GM19397 (cell line): Measurements from ENCODE around the gene TCOF1.

Source experiments
- ATAC-seq: cut with Tn5 transposase; IDR thresholded peaks from one replicate; pipeline ENCODE4 v1.9.1; 2021; ENCODE audit warnings: mild to moderate bottlenecking, moderate library complexity; ENCODE audit not compliant: unreplicated experiment

Gene TCOF1

DNA sequence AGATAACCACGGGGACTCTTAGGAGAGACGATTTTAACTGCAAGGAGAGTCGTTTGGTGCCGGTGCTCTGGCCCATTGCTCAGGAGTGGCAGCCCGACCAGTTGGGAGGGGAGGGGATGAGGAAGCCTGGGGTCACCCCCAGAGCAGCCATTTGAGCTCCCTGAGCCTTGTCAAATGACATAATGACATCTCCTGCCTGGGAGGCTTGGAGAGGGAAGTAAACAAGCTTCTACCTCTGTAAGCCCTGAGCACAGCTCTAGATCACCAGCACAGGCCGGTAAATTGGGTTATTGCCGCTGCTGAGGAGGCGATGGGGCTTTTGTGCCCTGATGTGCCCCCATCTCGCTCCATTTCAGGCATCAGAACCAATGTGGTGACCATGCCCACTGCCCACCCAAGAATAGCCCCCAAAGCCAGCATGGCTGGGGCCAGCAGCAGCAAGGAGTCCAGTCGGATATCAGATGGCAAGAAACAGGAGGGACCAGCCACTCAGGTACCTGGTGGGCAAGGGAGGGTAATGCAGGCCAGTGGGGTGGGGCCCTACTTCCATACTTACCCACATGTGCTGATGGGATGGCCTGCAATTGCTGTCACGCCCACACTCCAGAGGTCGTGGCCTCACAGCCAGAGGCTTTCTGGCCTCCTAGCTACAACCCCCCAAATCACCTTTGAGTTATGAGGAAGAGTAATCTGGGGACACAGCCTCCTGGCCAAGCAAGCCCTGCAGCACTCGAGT lies 32.2 kb downstream of the TCOF1 start:
- ATAC-seq, result no peak

- no peak for ATAC-seq
Measured at GRCh38 chr5:150391064-150391834, 33.8 kb downstream of the TCOF1 start.

DNA sequence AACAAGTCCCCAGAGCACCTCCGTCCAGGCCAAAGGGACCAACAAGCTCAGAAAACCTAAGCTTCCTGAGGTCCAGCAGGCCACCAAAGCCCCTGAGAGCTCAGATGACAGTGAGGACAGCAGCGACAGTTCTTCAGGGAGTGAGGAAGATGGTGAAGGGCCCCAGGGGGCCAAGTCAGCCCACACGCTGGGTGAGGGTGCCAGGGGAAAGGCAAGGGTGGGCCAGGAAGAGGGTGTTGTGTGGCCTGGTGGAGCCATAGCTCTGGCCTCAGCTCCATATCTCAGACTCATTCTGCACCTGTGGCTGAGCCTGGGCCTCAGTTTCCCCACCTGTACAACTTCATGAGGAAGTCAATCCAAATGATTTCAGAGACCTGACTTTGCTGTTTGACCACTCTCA lies 34.5 kb downstream of the TCOF1 start:
- no peak for ATAC-seq

- no peak for ATAC-seq
Measured at GRCh38 chr5:150392680-150393079, 35.2 kb downstream of the TCOF1 start.

GRCh38 chr5:150393096-150393645 lies 35.7 kb downstream of the TCOF1 start:
- ATAC-seq, result no peak

- ATAC-seq, result no peak
Measured at GRCh38 chr5:150394131-150394530, 36.6 kb downstream of the TCOF1 start.

GRCh38 chr5:150394912-150395687 lies 37.6 kb downstream of the TCOF1 start:
- no peak for ATAC-seq

DNA sequence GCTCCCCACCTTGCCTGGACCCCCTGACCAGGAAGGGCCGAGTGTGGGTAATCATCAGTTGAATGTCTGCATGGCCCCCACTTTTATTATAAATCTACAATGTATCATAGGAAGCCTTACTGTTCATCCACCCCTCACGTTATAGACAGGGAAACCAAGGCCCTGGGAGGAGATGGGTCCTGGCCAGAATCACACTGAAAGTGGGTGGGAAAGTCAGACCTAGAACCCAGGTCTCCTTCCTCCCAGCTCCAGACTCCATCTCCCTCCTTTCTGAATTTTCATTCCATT lies 38.1 kb downstream of the TCOF1 start:
- no peak for ATAC-seq

- ATAC-seq, result no peak
Measured at GRCh38 chr5:150396267-150396666, 38.8 kb downstream of the TCOF1 start.

- ATAC-seq, result no peak
Measured at GRCh38 chr5:150397146-150397781, 39.8 kb downstream of the TCOF1 start.

GRCh38 chr5:150397782-150398721 lies 40.6 kb downstream of the TCOF1 start:
- ATAC-seq, result no peak

DNA sequence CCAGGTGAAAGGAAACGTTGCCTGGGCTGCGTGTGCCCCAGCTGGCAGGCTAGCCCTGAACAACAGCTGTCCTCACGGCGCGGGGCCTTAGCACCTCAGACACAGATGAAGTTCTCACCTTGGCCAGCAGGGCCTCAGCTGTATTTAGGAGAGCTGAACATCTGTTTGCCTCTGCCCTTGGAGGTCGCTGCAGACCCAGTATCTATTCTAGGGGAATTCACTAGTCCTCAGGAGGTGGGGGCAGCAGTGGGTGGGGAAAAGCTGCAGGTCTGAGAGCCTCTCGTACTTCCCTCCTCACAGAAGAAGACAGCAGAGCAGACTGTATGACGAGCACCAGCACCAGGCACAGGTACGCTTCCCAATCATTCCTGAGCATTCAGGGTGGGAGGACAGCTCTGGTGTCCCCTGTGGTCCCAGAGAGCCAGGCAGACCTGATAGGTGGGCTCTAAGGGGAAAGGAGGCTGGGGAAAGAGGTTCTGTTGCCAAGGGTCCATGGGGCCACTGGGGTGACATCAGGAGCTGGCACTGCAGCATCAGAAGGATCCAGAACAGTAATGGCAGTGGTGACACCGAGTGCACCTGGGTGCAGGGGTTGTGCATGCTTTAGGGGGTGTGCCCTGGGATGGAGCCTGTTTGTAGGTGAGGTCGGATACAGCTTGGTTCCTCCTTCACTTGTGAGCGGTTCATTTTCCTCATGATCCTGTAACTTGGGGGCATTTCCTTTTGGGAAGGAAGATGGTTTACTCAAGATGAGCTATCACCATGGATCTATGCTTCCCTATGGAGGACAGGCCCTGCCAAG lies 41.4 kb downstream of the TCOF1 start:
- peak; percentile 50 for ATAC-seq

- ATAC-seq, result peak; percentile 16
Measured at GRCh38 chr5:150399524-150400211, 42.2 kb downstream of the TCOF1 start.

DNA sequence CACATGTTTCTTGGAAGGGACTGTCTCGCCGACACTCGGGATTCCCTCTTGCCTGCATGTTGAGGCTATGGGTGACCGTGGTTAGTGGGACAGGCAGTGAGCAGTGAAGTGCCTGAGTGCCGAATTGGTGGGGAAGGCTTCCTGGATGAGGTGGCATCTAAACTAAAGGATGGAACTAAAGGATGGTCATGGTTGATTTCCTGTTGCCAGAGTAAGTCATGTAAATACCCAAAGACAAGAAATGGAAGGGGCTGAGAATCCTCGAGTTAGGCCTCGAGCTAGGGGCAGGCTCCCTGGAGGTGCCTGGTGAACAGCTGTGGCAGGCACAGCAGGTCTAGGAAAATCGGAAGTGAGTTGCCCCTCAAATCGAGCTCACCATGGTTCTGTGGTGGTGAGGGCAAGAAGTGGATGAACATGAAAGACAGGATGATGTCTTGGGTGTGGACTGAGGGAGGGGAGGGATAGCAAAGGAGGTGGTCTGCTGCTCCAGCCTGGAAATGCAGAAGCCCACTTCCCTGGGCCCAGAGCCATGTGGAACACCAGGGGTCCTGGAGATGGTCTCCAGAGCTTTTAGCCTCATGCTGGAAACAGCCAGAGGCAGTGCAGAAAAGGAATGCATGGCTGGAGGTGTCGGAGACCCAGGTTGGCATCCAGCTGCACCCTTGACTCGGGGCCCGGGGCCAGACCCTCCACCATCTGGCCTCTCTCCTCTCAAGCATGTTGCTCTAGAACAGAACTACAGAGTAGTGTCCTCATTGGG lies 43.0 kb downstream of the TCOF1 start:
- ATAC-seq, result no peak

GRCh38 chr5:150401076-150401375 lies 43.5 kb downstream of the TCOF1 start:
- ATAC-seq, result no peak

- ATAC-seq, result no peak
Measured at GRCh38 chr5:150401376-150402228, 44.1 kb downstream of the TCOF1 start.

DNA sequence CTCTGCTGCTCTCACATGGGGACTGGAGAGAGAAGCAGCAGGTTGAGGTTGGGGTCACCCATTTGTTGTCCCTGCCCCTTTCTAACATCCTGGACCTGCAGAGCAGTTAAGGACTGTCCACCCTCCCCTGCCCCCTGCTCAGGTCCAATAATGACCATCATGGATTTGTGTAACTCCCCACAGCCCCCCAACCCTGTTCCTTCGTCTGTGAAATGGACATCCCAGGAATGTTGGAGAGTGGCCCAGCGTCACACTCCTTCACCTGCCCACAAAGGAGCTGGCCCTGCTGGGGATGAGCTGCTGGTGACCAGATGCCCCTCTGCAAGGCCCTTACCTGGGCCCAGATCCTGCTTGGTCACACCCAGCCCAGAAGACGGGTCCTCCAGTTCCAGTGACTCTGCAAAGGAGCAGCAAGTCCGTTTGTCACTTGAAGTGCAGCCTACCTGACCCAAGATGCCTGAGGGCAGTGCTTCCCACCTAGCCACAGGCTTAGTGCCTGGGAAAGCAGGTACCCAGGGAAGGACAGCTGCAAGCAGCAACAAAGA lies 44.8 kb downstream of the TCOF1 start:
- no peak for ATAC-seq
